Endodermal cell (in vitro differentiated cells): ENCODE data around the gene GADD45G. TPM values are rescaled to one million over a fixed set of nuclear protein-coding genes. Genes with fewer than 3 reads are reported as not detected.

Source experiments
- DNase-seq: peaks from one replicate; pipeline ENCODE4 v3.0.0-alpha.2; 2017
- H3K27ac ChIP-seq: 2 replicates; pipeline ENCODE4 v1.5.1; 2013; ENCODE audit warnings: mild to moderate bottlenecking, low read depth, low read length, moderate library complexity
- H3K27me3 ChIP-seq: 2 replicates; pipeline ENCODE4 v1.6.1; 2013; ENCODE audit warnings: mild to moderate bottlenecking, low read length, moderate library complexity; ENCODE audit not compliant: insufficient read depth, control insufficient read depth, poor library complexity, severe bottlenecking
- H3K36me3 ChIP-seq: 2 replicates; pipeline ENCODE4 v1.7.0; 2013; ENCODE audit warnings: mild to moderate bottlenecking, low read length, moderate library complexity; ENCODE audit not compliant: control insufficient read depth, insufficient read depth
- H3K4me1 ChIP-seq: one replicate; pipeline ENCODE4 v1.7.0; 2013; ENCODE audit warnings: low read length; ENCODE audit not compliant: control insufficient read depth, insufficient read depth
- H3K4me3 ChIP-seq: 2 replicates; pipeline ENCODE4 v1.5.1; 2013; ENCODE audit warnings: mild to moderate bottlenecking, low read length, moderate library complexity
- H3K9ac ChIP-seq: 2 replicates; pipeline ENCODE4 v1.6.1; 2013; ENCODE audit warnings: mild to moderate bottlenecking, low read length, moderate library complexity; ENCODE audit not compliant: poor library complexity, severe bottlenecking; ENCODE audit errors: extremely low read depth
- H3K9me3 ChIP-seq: 2 replicates; pipeline ENCODE4 v1.6.1; 2013; ENCODE audit warnings: mild to moderate bottlenecking, low read length, moderate library complexity; ENCODE audit not compliant: control insufficient read depth
- H3K27ac Mint-ChIP-seq: 2 replicates; pipeline ENCODE4 v1.8.0; 2020; ENCODE audit warnings: mixed read lengths
- H3K27me3 Mint-ChIP-seq: 2 replicates; pipeline ENCODE4 v1.8.0; 2021; ENCODE audit warnings: mild to moderate bottlenecking, mixed read lengths; ENCODE audit not compliant: insufficient read depth
- H3K36me3 Mint-ChIP-seq: 2 replicates; pipeline ENCODE4 v1.8.0; 2020; ENCODE audit warnings: low read depth, mixed read lengths
- H3K4me1 Mint-ChIP-seq: 2 replicates; pipeline ENCODE4 v1.8.0; 2020; ENCODE audit warnings: mixed read lengths
- H3K4me3 Mint-ChIP-seq: 2 replicates; pipeline ENCODE4 v1.8.0; 2020; ENCODE audit warnings: mild to moderate bottlenecking, moderate library complexity, mixed read lengths
- H3K9me3 Mint-ChIP-seq: 2 replicates; pipeline ENCODE4 v1.8.0; 2020; ENCODE audit warnings: mild to moderate bottlenecking, mixed read lengths
- WGBS, 2 experiments: methylation state at CpG; one replicate each; pipeline versions ENCODE4 v1.1.5 to v1.1.7; 2013; ENCODE audit warnings: missing lambda C conversion rate in 2 of 2, mixed read lengths in 1 of 2; ENCODE audit not compliant: insufficient coverage in 1 of 2, insufficient read length in 1 of 2; 5-methylcytosine and 5-hydroxymethylcytosine counted together
- total RNA-seq, 2 donors: library from RNA; stranded (reverse); fragmentation: NEBNext Ultra II Directional in 1 of 2; extraction: Animal tissue kit (Norgen Biotek cat#: 25700) in 1 of 2; gene quantifications; 2 replicates in 1 of 2; 3 replicates in 1 of 2; pipeline ENCODE4 v1.2.1, GENCODE V29; 2021
- TF ChIP-seq, protein P1 (sequence below): fragments of 200-600 bp; sonication (generic); conservative IDR thresholded peaks from 2 replicates; pipeline ENCODE4 v1.5.0; 2021; ENCODE audit warnings: antibody characterized with exemption, mild to moderate bottlenecking

The GADD45G gene
- total RNA-seq, 2 donors from 2014 or later = 5.1 to 9.6 TPM

DNA sequence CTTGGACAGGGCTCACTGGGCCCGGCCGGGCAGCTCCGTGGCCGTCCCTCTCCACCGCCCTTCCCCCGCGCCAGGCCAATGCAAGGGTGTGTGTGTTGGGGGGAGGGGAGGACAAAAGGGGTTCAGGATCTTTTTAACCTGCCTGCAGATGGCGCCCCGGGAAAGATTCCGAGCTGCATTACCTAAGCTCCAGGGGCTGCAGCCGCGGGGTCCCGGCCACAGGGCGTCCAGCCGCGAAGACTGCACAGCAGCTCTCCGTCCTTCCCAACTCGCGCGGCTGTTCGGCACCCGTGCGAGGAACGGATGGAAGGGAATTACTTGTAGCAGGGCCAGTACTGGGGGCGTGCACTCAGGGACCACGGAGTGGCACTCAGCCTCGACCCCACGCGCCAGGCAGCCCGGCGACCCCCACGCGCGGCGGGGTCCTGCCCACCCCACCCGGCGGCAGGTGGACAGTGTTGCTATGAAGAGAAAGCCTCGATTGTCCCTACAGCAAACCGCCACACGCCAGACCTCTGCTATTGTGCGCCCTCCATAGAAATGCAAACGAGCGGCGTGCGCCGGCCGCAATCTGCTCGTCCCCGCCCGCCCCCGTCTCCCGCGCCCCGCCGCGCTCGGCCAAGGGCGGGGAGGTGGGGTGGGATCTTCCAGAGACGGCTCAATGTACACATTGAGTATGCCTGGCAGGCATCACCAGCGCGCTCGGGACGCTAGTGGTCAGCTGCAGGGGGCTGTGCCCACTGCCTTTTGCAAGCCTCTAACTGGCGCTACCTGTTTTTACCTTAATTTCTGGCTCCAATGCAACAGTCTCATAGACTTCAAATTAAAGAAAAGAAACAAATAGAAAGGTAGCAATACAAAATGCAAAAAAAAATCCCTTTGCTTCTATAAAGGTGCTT is 796 bp upstream of the GADD45G start:
- Histone ChIP-seq H3K4me1 (peaks cover 9% of the 10 kb centered on the region), H3K9ac (no peak overlapping the region), H3K27me3 (peaks cover 14% of the 10 kb centered on the region), H3K27ac (peak overlapping the region; percentile 96), H3K4me3 (peak overlapping the region; percentile 85), H3K36me3 (no peaks in the 10 kb centered on the region), H3K9me3 (no peaks in the 10 kb centered on the region)
- H3K27ac Mint-ChIP-seq = peak overlapping the region; percentile 93
- H3K27me3 Mint-ChIP-seq = peaks cover 48% of the 10 kb centered on the region
- no peaks in the 10 kb centered on the region for H3K9me3 Mint-ChIP-seq
- H3K4me1 Mint-ChIP-seq = peaks cover 23% of the 10 kb centered on the region
- DNase-seq = peak; percentile 92
- 0 to 3% methylated on average over 12 to 64 of the region's 64 CpGs for WGBS, 2 experiments
- peak overlapping the region; percentile 84 for H3K4me3 Mint-ChIP-seq
- TF ChIP-seq, protein P1, sequence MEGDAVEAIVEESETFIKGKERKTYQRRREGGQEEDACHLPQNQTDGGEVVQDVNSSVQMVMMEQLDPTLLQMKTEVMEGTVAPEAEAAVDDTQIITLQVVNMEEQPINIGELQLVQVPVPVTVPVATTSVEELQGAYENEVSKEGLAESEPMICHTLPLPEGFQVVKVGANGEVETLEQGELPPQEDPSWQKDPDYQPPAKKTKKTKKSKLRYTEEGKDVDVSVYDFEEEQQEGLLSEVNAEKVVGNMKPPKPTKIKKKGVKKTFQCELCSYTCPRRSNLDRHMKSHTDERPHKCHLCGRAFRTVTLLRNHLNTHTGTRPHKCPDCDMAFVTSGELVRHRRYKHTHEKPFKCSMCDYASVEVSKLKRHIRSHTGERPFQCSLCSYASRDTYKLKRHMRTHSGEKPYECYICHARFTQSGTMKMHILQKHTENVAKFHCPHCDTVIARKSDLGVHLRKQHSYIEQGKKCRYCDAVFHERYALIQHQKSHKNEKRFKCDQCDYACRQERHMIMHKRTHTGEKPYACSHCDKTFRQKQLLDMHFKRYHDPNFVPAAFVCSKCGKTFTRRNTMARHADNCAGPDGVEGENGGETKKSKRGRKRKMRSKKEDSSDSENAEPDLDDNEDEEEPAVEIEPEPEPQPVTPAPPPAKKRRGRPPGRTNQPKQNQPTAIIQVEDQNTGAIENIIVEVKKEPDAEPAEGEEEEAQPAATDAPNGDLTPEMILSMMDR = peak; percentile 80
- H3K36me3 Mint-ChIP-seq = peaks cover 2% of the 10 kb centered on the region

- H3K36me3 ChIP-seq = no peaks in the 10 kb centered on the region
- TF ChIP-seq, protein P1 = no peak
- Mint-ChIP-seq H3K27ac (peak overlapping the region; percentile 79), H3K4me3 (peak overlapping the region; percentile 84), H3K27me3 (peaks cover 47% of the 10 kb centered on the region), H3K36me3 (peaks cover 2% of the 10 kb centered on the region), H3K9me3 (no peaks in the 10 kb centered on the region), H3K4me1 (peaks cover 23% of the 10 kb centered on the region)
- peak overlapping the region; percentile 75 for H3K27ac ChIP-seq
- H3K9me3 ChIP-seq = no peaks in the 10 kb centered on the region
- WGBS, 2 experiments = 0 to 1% methylated on average over 30 to 57 of the region's 57 CpGs
- DNase-seq = peak; percentile 84
- peaks cover 9% of the 10 kb centered on the region for H3K4me1 ChIP-seq
- H3K27me3 ChIP-seq = peaks cover 6% of the 10 kb centered on the region
- peak overlapping the region; percentile 85 for H3K4me3 ChIP-seq
- peak overlapping the region; percentile 66 for H3K9ac ChIP-seq
Observed at GRCh38 chr9:89605465-89606048, 745 bp downstream of the GADD45G start.

DNA sequence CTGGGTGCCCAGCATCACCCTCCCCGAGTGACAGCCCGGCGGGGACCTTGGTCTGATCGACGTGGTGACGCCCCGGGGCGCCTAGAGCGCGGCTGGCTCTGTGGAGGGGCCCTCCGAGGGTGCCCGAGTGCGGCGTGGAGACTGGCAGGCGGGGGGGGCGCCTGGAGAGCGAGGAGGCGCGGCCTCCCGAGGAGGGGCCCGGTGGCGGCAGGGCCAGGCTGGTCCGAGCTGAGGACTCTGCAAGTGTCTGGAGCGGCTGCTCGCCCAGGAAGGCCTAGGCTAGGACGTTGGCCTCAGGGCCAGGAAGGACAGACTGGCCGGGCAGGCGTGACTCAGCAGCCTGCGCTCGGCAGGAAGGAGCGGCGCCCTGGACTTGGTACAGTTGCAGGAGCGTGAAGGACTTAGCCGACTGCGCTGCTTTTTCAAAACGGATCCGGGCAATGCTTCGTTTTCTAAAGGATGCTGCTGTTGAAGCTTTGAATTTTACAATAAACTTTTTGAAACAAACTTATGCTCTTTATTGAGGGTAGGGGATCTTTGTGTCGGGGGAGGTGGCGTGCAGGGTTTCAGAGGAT is 1.3 kb downstream of the GADD45G start:
- peak overlapping the region; percentile 66 for H3K9ac ChIP-seq
- DNase-seq = peak; percentile 80
- H3K27ac ChIP-seq = peak overlapping the region; percentile 75
- H3K4me1 ChIP-seq = peaks cover 9% of the 10 kb centered on the region
- peaks cover 2% of the 10 kb centered on the region for H3K36me3 Mint-ChIP-seq
- peak overlapping the region; percentile 84 for H3K4me3 Mint-ChIP-seq
- H3K9me3 Mint-ChIP-seq = no peaks in the 10 kb centered on the region
- H3K9me3 ChIP-seq = no peaks in the 10 kb centered on the region
- H3K4me1 Mint-ChIP-seq = peaks cover 23% of the 10 kb centered on the region
- no peaks in the 10 kb centered on the region for H3K36me3 ChIP-seq
- H3K27me3 Mint-ChIP-seq = peaks cover 46% of the 10 kb centered on the region
- WGBS, 2 experiments = 3 to 7% methylated on average over 19 to 40 of the region's 40 CpGs
- peak overlapping the region; percentile 88 for H3K27ac Mint-ChIP-seq
- peaks cover under 1% of the 10 kb centered on the region for H3K27me3 ChIP-seq
- TF ChIP-seq, protein P1 = no peak
- peak overlapping the region; percentile 85 for H3K4me3 ChIP-seq
